Femur (tissue), 1 donor: ENCODE data around the gene HIF3A.

Experiments used
- DNase-seq: peaks from one replicate; pipeline ENCODE4 v3.0.0-alpha.2; 2017

HIF3A gene

DNA sequence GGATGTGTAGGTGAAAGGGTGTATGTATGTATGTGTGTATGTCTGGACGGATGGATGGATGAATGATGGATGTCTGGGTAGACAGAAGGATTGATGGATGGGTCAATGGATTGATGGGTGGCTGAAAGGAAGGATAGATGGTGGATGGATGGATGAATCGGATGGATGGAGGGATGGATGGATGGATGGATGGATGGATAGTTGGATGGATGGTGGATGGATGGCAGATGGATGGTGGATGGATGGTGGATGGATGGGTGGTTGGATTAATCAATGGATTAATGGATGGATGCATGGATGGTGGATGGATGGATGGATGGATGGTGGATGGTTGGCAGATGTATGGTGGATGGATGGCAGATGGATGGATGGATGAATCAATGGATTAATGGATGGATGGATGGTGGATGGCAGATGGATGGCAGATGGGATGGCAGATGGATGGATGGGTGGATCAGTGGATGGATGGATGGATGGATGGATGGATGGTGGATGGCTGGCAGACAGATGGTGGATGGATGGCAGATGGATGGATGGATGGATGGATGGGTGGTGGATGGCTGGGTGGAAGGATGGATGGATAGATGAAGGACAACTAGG lies 33.6 kb downstream of the HIF3A start:
- no peak for DNase-seq

DNA sequence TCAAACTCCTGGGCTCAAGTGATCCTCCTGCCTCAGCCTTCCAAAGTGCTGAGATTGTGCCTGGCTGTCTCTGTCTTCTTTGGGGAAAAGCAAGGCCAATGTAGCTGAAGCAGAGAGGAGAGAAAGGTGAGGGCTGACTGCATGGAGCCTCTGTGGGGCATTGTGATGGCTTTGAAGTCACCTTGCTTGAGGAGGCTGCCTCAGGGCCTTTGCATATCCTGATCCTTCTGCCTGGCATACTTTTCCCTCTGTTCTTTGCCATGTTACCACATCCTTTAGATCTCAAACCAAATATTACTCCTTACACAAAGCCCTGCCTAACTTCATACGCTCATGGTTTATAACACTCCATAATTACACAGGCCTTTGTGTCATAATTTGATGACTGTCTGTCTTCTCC lies 40.6 kb downstream of the HIF3A start:
- DNase-seq = no peak

DNA sequence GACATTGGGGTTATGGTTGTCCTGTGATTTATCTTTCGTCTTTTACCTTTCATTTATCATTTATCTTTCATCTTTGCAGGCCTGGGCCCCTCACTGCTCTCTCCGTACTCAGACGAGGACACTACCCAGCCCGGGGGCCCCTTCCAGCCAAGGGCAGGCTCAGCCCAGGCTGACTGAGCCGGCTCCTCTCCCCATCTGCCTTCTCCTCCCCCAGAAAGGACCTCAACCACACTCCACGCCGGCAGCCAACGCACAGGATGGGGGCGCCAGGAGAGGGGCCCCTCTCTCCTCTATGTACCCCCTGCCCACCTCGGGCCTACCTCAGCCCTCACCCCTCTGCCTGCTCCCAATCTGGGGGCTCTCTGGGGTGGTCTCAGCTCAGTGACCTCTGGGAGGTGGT lies 42.6 kb downstream of the HIF3A start:
- DNase-seq = no peak

DNA sequence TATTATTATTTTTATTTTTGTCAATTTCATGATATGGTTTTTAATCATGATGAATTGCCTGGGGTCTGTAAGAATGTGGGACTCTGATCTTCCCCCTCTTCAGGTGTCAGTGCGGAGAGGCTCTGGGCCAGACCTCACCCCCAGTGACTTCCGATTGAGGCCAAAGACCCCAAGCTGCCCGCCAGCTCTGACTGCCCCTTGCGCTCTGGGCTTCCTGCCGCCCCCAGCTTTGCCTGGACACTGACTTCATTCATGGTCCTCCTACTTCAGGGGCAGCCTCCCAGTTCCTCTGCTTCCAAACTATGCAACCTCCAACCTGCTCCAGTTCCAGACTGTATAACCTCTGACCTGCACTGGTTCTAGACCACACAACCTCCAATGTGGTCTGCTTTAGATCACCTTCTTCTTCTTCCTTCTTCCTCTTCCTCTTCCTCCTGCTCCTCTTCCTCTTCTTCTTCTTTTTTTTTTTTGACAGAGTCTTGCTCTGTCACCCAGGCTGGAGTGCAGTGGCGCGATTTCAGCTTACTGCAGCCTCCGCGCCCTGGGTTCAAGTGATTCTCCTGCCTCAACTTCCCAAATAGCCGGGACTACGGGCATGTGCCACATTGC lies 43.3 kb downstream of the HIF3A start:
- DNase-seq = no peak

DNA sequence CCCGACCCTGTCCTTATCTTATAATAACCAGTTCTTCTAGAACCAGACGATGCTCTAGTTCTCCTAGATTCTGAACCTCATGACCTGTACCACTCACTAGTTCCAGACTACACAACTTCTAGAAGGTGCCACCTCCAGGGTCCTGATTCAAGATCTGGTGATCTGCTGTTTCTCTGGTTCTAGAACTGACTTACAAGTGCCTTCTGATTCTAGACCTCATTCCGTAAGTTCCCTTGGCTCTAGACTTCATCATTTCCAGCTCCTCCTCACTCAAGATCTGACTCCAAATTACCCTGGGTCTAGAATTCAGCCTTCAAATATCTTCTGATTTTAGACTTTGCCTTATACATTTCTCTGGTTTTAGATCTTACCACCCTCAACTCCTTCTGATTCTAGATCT lies 45.1 kb downstream of the HIF3A start:
- DNase-seq = no peak

DNA sequence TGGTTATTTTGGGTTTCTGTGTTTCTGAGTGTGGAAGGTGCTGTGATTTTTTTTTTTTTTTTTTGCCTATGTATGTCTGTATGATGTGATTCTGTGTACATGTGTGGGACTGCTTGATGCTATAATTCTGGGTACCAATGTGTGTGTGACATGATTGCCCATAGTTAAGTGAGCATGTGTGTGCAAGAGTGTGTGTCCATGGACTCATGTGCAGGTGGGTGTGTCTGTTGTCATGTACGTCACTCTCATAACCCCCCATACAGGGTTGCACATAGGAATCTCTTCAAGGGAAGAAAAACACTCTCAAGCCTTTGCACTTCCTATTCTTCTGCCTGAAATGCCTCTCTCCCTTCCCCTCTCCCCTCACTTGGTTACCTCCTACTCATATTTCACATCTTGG lies 47.5 kb downstream of the HIF3A start:
- no peak for DNase-seq

DNA sequence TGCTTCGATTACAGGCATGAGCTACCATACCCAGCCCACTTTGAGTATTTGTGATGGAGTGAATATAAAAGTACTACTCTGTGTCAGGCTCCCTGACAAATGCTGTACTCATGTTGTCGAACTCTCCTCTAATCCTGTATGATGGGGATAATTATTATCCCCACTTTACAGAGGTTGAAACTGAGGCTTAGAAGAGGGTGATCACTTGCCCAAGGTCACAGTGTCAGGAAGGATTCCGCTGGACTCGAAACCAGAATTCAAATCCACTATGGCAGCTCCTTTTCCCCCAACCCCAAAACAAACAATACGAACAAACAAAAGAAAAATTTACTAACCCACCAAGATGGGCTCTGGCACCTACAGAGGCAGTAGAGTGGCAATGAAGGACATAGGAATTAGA lies 48.3 kb downstream of the HIF3A start:
- no peak for DNase-seq

DNA sequence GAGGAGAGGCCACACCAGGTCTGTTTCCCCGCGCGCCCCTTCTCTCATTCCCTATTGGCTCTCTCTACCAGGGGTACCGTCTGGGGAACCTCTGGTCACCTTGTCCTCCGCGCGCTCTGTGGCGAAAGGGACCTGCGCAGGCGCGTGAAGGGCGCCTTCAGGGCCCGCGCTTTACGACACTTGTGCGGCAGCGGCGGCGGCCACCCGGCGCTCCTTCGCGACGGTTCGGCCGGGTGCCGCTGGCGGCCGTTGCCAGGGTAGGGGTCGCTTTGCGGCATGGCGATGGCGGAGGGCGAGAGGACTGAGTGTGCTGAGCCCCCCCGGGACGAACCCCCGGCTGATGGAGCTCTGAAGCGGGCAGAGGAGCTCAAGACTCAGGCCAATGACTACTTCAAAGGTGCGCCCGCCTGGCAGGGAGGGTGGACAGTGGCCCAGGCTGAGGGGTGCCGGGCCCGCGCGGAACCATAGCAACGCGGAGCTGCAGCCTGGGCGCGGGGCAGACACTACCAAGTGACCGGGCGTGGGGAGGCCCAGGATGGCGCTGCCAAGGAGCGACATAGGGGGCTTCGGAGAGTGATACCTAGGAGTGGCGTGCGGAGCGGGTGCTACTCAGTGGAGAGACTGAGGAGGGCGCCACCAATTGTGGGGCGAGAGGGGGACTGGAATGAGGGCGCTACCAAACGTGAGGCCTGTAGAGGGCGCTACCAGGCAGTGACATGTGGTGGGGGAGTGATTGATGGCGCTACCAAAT lies 50.2 kb downstream of the HIF3A start, which contains the start of gene PPP5C:
Gene PPP5C, plus strand, starts transcription at position 267 of the 751 bp plus-strand sequence. Its CDS starts 10 bp downstream, at position 277.
- peak; percentile 95 for DNase-seq

DNA sequence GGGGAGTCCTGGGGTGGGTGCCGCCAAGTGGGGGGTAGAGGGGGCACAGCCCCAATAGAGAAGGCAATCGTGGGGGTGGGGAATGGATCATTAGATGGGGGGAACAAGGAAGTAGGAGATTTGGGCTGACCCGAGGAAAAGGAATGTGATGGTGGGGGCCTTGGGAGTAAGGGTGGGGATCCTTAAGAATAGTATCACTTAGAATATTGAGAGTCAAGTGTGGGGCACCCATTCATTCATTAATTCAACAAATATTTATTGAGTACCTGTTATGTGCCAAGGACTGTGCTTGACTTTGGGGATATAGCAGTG lies 50.7 kb downstream of the HIF3A start:
- DNase-seq = no peak

DNA sequence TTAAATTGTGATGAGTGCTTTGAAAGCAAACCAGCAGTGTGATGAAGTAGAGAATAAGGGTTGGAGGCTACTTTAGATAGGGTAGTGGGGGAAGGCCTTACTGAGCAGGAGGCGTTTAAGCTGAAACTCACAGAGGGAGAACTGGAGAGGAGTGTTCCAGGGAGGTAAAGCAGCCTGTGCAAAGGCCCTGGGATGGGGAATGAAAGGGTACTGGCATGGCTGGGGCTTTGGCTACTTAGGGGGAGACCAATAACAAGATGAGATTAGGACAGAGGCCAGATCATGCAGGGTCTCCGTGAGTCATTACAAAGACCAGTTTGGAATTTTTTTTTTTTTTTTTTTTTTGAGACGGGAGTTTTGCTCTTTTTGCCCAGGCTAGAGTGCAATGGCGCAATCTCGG lies 51.1 kb downstream of the HIF3A start:
- DNase-seq = no peak

DNA sequence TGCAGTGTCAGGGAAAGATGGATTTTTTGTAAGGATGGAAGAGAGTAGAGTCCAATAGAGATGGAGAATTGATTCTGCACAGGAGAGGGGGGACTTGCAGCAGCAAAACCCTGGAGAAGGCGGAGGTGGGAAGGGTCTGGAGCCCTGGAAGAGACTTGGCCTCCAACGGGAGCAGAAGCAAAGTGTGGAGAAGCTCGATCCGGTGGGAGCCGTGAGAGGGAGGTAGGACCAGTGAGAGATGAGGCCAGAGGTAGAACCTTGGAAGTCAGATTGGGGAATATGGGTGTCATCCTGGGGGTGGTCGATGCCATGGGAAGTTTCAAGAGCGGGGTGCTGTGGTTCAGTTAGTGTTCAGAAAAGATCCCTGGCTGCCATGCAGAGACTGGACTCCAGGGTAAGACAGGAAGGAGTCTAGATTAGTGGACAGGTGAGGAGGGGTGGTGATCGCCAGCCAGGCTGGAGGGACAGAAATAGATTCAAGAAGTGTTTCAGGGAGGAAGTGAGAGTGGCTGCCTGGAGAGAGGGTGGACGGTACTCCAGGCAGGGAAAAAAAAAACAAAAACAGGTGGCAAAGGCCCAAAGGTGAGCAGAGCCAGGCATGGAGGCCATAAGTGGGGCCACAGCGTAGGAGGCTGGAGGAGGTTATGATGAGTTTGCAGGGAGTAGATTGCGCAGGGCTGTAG lies 52.6 kb downstream of the HIF3A start:
- no peak for DNase-seq

DNA sequence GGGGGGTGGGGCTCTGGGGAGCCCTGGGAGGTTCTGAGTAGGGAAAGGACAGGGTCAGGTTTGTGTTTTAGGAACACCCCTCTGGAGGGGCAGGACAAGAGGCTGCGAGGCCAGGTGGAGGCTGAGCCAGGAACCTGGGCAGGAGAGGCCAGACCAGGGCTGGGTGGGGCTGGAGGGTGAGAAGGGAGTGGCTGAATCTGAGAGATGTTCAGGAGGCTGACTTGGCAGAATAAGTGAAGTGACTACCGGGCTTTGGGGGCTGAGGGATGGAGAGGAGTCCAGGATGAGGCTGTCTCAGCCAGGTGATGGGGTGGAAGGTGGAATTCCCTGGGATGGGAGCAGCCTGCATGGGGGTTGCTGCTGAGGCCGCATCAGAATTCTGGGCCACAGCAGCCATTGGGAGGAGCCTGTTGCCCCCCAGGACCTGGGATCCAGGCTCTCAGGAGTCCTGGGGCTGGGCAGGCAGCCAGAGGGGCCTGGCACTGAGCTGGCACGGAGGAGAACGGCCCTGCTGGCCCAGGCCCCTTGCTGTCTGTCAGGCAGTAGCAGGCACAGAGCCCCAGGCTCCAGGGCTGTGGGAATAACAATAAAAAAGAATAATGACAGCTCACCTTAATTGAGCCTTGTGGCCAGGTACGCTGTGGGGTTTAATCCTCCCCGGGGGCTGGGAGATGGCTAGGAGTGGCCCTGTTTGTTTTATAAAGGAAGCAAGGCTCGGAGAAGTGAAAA lies 53.4 kb downstream of the HIF3A start:
- DNase-seq = no peak

DNA sequence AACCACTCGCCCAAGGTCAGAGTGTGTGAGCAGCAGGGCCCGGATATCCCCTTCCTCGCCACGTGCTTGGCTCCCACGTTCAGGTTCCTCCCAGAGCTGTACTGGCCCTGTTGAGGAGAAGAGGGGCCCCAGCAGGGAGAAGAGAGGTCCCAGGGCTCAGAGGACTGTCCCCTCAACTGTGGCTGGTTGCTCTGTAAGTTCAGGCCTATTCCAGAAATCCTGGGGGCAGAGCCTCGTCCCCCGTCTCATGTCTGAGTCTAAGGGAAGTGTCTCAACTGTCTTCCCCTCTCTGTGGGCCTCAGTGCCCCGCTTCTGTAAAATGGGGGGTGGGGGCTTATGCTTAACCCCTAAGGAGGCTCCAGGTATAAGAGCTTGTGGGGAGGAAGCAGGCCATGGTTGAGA lies 53.9 kb downstream of the HIF3A start:
- DNase-seq = no peak

DNA sequence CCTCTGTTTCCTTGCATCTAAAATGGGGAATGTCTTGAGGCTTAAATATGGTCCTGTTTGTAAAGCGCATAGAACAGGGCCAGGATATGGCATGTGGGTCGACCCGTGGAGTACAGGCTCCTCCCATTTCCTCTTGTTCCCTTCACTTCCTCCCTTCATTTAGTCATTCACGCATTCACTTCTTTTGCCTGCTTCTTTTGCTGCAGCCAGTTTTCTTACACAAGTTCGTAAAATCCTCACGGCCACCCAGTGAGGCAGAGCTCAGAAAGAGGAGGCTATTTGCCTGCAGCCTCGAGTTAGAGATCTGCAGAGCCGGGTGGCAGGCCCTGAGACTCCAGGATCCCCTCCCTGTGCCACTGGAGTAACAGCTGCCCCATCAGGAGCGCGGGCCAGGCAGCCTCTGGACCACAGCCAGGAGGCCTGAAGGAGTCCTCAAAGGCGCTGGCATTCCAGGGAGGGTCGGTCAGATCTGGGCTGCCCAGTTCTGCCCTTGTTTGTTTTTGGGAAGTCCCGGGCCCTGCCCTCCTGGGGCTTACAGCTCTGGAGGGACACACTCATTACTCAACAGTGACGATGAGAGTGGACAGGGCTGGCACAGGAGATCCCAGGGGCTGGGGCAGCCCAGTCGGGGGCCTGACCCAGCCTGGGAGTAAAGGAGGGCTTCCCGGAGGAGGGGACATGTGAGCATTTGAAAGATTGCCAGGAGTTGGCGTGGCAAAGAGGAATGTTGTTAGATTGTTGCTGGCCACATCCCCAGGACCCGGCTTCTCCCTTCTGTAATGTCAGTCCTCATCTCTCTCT lies 54.6 kb downstream of the HIF3A start:
- DNase-seq = peak; percentile 55

DNA sequence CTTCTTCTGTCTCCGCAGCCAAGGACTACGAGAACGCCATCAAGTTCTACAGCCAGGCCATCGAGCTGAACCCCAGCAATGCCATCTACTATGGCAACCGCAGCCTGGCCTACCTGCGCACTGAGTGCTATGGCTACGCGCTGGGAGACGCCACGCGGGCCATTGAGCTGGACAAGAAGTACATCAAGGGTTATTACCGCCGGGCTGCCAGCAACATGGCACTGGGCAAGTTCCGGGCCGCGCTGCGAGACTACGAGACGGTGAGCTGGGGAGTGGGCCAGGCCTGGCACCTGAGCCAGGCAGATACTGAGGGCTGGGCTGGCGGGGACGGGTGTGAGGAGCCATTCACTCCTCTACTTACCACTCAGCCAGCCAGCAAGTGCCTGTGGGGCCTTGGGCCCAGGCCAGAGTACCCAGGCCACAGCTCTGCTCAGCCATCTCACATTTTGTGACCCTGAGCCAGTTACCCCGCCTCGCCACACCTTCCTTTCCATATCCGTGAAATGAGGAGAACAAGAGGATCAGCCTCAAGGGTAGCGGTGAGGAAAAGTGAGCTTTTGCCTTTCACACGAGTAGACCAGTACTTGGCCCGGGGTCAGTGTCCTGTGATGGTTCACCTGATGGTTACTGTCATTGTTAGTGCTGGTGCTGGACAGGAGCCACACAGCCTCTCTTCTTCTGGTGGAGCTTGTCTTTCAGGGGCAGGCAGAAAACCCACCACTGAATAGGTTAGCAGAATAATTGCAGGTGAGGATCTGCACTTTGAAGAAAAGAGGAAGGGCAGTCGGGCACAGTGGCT lies 57.1 kb downstream of the HIF3A start:
- DNase-seq = no peak

DNA sequence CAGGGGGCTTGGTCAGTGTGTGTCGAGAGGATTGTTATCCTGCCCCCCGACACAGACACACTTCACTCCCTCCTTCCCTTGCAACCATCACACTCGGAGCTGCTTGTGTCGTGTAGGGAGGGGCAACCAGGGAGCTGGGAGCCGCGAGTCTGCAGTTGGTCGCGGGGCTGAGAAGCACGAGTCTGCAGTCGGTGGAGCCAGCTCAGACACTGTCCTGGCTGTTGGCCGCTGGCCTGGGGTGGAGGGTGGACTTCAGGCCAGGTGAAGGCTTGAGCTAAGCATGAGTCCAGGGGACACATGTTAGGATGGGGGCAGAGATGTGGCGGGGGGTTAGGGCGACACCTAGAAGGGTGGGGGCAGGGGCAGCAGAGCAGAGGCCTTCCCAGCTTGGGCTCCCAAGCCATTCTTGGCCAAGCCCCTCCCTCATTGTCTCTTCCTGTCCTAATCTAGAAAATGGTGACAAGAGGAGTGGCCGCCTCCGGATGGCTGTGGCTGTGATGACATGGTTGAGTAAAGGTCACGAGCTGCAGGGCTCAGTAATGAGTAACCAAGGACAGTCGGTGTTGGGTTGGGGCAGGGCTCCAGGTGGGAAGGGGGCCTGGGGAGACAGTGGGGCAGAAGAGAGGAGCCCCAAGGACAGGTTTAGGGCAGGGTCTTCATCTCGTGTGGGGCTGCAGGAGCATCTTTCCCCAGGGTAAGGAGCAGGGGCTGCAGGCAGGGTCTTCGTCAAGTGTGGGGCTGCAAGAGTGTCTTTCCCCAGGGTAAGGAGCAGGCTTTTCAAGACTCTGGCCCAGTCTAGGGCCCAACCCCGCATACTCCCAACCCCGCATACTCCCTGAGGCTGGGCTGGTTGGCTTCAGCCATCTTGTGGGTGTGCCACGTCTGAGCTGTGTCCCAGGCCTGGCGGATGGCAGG lies 58.6 kb downstream of the HIF3A start:
- DNase-seq = no peak

DNA sequence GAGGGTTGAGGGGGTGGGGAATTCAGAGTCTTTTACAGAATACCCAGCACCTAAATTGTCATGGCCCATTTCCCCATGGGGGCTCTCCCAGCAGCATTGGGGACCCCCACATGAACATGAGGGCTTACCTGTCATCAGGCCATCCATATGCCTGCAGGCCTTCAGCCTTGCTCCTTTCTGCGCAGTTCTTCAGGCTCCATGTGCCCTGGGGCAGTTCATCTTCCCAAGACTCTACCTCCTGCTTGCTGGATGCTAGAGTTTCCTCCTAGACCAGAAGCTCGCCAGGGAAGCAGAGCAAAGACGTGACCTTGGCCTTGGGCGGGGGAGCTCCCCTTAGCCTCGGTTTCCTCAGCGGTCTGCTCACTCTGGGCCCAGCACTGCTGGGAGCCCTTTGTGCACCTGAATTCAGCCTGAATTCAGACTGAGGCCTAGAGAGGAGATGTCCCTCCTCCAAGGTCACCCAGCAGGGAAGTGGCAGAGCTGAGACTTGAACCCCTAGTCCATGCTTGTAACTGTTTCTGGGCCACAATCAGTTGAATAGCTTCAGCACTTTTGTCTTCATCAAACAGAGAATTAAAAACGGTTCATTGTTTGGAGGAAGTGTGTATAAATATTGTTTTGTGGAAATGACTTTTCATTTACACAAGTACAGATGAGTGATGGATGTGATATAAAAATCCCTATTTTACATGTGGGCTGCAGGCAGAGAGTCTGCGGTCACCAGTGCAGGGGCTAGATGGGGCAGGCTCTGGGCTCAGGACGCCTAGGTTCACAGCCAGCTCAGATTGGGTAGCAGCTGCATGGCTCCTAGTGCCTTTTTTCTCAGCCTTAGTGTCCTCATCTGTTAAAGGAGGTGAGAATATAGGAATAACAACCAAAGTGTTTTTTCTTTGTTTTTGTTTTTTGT lies 59.6 kb downstream of the HIF3A start:
- DNase-seq = no peak

DNA sequence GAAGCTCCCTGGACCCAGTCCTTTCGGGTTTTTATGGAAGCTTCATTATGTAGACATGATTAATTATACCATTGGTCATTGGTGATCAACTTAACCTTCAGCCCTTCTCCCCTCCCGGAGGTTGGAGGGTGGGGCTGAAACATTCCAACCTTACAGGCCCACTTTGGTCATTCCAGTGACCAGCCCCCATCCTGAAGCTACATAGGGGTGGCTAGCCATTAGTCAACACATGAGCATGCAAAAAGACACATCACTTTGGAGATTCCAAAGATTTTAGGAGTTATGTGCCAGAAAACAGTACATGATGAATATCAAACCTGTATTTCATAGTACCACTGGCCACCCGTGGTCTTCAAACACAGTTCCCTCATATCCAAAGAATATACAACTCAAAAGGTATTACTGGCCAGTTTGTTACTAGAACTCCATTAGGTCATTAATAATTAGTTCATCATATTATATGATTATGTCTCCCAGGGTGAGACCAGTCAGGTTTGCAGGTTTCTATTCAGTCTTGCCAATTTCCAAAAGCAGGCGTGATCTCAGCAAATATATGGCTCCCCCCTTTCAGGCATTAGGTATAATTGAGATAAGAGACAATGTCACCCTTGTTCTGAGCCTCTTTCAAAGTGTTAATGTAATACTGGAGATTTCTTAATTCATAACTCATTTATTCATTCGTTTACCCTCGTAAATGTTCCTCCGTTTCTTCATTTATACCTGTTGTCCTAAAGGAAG lies 61.2 kb downstream of the HIF3A start:
- DNase-seq = no peak

DNA sequence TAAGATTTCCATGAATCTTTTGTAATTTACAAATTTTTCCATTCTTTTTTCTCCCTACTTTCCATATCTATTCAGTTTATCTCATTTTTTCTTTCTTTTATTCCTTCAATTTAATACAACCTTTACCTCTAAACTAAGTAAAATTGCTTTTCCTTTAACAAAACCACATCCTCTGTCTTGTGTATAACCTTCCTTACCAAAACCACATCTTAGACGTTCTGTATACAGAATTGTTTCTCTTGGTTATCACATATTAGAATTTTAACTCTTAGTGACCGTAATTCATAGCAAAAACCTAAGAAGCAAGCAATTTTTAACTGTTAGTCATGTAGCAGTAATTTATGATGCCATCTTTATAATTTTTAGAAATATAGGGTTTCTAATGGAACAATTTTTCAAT lies 65.1 kb downstream of the HIF3A start:
- no peak for DNase-seq
